Stimulated activated CD4-positive, alpha-beta T cell treated with anti-CD3 and anti-CD28 coated beads, Interleukin-15, amount 100 ng/mL, for 24 hours (primary cell): Measurements from ENCODE around the gene GSTA2.
"Not testable (repeated sequence)": the region's sequence is repeated elsewhere in the genome, so short reads cannot be mapped to it uniquely, and the experiment has no call there.

Experiments used
- DNase-seq: peaks from one replicate; pipeline ENCODE4 v3.0.0-alpha.2; 2020

GSTA2 gene

DNA sequence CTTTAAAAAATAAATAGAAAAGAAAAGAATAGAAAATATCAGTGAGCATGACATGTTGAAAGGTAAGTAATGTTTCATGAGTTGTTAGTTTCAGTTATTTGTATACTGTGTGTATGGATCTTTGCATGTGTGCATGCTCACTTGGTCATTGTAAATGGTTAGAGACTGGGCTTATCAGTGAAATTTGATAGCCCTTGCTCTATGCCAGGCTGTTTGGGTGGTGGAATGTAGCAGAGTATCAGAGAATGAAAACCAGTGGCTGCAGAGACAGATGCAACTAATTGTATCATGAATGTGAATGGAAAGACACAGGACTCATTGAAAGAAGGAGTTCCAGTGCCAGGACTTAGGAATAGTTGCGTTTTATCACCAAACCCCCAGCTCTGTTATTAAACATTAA lies 4.2 kb downstream of the GSTA2 start:
- no peak for DNase-seq

DNA sequence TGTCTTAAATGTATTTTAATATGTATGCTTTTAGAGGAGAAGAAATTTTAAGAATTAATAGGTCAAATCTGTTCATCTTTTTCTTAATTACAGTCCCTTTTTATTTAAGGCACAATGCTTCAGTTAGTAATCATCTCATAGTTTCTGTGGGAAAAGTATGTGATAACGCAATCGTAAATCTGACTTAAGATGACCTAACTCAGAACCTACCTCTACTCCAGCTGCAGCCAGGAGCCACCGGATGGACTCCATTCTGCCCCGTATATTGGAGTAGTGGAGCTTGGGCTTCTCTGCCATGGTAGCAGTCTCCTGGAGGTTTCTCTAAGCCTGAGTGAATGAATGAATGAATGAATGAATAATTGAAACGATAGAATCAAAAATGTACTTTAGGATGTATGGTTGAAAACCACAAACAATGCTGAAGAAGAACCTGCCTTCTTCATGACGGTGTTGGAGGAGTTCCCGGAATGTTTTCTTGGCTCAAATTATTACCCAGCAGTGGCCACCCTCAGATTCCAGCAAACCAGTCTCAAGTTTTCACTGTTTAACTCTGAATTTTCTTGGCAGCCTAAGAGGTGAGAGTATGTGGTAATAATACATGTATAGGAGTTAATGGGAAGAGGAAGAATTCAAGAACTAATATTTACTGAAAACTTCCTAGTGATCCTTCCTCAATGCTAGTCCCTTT lies 5.5 kb downstream of the GSTA2 start:
- DNase-seq = not testable (repeated sequence)

DNA sequence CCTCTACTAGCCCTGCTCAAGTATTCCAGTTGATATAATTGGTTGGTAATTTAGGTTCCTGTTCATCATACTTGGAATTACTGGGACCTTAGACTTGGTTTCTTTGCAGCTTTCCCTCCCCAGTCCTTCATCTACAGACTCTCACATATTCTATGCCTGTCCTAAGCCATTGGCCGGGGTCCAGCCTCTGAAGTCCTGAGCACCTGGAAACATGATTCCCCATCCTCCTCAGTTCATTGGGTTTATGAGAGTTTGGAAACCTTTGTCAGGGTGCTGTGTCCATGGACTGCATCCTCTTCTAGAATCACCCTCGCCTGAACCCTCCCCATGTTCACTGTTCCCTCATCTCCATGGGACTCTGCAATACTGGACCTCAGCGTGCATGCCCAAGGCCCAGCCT lies 8.8 kb downstream of the GSTA2 start:
- no peak for DNase-seq

DNA sequence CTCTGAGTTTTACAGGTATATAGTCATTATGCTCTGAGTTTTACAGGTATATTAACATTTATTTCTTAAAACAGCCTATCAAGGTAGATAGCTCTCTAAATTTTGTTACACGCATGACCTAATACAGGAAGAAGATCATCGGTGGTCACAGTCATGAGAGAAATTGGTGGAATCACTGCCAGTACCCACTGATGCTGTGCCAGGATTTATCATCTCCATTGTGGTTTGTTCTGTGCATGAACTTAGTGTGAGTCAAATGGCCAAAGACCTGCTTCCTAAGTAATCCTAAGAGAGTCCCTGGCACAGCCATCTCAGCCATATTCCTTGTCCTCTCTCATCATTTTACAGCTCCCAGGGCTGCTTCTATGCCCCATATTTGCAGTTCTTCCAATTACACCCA lies 10.1 kb downstream of the GSTA2 start:
- not testable (repeated sequence) for DNase-seq

DNA sequence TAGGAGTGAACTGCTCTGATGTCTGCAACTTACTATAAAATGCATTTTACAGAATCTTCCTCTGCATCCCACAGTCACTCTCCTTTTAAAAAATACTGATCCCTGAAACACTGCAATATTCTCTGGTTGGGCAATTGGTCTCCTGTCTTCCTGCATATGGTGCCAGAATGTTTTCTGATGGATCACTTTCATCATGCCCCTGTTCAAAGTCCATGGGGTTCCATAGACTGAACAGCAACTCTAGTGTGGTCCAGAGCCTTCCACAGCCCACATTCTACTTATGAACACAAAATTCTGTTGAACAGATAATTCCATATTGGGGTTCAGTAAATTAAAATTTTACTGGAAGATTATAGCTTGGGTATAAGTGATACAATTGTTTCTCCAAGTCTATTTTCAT lies 11.0 kb downstream of the GSTA2 start:
- DNase-seq = no peak

DNA sequence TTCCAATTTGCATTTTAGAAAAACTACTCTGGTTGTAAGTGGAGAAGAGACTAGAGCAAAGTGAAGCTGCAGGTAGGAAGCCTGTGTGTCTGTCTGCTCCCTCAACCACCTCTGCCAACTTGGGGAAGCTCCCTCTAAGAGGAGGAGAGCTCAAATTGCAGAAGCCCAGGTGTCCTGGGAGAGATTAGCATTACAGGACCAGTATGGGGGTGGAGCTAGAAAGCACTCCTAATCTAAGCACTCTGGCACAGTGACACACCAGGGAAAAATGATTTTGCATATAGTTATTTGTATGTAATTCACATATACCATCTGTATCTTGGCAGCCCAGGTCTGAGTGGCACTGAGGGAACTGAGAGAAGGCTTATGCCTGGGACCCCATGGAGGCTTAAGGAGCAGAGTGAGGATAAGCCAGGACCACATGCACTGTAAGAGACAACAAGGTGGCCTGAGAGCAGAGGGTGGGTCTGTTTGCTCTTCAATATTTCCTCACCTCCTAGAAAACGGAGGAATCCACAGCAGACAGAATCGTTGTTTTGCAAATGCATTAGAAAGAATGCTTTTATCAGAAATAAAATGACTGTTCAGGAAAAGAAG lies 13.6 kb downstream of the GSTA2 start:
- DNase-seq = no peak

DNA sequence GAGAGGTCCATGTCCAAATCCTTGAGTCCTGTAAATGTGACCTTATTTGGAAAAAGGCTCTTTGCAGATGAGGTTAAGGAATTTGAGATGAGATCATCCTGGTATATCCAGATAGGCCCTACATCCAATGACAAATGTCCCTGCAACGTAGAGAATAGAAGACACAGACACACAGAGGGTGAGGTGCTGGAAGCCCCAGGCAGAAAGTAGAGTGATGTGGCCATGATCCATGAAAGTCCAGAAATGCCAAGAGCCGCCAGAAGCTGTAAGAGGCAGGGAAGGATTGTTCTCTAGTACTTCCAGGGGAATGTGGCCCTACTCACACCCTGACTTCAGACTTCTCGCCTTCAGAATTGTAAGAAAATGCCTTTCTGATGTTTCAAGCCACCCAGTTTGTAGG lies 16.0 kb downstream of the GSTA2 start:
- DNase-seq = not testable (repeated sequence)

DNA sequence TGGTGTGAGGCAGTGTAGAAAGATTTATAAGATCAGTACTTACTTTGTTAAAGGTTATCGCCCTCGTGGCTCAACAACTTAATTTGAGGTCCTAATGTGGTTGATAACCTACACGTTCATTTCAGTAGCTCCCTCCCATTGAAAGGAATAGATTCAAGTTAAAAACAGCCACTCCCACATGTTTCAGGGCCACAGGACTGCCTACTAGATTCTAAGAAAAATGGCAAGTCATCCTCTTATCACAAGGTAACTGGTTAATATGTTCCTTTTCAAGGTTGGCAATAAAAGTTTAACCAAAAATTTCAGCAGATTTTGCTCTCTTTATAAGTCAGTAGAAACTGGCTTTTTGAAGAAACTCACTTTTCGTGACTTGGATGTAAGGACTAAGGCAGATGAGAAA lies 17.1 kb downstream of the GSTA2 start:
- no peak for DNase-seq

DNA sequence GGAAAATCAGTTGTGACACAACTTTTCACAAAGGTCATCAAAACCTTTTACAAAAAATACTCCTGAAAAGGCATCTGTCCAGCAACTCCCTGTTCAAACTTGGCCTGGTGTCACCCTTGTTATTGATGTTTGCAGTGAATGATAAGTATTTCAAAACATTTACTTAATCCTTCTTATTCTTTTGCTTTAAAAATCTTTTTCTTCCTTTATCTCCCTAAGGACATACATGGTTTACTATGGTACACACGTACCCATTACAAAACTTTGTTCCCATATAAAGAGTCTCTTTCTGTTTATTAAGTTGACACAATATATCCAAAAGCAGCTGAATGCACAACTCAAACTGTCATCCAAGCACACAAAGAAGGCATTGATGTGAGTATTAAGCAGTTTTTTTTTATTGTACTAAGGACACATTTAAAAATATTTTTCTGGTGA lies 17.5 kb downstream of the GSTA2 start:
- DNase-seq = no peak

DNA sequence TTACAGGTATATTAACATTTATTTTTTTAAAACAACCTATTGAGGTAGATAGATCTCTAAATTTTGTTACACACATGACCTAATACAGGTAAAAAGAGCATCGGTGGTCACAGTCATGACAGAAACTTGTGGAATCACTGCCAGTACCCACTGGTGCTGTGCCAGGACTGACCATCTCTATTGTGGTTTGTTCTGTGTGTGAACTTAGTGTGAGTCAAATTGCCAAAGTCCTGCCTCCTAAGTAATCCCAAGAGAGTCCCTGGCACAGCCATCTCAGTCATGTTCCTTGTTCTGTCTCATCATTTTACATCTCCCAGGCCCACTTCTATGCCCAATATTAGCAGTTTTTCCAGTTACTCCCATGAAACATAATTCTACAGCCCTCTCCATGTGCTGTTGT lies 21.4 kb downstream of the GSTA2 start:
- no peak for DNase-seq

DNA sequence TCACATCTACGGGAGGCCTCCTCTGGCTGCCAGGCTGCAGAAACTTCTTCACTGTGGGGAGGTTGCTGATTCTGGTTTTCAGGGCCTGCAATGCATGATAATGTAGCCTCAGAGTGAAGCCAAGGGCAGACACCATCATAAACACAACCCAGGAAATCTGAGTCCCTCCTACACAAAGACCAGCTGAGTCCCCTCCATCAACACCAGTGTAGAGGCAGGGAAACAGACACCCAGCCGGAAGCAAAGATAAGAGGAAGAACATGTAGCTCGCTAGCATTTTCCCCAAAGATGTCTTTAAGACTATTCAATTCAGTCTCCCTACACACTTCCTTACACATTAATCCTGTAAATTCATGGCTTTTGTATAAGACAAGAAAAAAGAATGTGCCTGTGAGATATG lies 23.6 kb downstream of the GSTA2 start:
- no peak for DNase-seq

DNA sequence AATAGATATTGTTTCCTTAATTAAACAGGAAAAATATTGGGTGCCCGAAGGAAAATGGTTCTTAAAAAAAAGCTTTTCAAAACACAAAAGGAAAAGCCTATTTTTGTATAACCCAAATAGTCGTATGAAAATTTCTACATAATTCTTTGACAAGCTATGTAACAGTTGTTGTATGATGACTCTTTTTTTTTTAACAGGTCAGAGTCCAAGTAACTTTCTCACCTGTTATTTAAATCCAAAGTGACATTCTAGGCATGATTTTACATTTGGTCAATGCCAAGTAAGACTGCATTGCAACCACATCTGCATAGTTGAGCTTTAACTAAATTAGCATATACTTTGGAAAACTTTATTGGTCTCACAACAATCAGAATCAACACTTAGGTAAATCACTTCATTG lies 24.1 kb downstream of the GSTA2 start:
- no peak for DNase-seq

DNA sequence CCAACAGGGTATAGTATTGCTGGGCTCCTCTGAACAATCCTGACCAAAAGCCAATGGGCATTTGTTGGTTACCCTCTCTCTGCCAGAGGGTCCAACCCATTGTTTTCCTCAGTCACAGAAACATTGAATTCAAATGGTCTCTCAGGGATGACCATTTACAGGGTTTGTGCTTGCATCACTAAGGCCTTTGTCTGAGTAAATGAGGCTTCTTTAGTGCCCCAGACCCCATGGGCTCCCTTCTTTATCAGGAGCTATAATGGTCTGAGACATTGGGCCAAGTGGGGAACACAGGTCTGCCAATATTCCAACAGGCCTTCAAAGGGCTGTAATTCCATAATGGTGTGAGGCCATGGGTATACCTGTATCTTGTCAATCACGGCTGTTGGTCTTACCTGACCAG lies 27.1 kb downstream of the GSTA2 start:
- DNase-seq = no peak

DNA sequence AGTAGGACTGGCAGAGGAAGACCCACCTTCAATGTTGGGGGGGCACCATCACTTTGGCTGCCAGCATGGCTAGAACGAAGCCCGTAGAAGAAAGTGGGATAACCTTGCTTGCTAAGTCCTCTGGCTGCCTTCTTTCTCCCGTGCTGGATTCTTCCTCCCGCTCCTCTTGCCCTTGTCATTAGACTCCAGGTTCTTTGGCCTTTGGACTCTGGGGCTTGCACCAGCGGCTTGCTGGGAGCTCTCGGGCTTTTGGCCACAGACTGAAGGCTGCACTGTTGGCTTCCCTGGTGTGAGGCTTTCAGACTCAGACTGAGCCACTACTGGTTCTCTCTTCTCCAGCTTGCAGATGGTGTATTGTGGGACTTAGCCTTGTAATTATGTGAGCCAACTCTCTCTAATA lies 28.2 kb downstream of the GSTA2 start:
- DNase-seq = no peak

DNA sequence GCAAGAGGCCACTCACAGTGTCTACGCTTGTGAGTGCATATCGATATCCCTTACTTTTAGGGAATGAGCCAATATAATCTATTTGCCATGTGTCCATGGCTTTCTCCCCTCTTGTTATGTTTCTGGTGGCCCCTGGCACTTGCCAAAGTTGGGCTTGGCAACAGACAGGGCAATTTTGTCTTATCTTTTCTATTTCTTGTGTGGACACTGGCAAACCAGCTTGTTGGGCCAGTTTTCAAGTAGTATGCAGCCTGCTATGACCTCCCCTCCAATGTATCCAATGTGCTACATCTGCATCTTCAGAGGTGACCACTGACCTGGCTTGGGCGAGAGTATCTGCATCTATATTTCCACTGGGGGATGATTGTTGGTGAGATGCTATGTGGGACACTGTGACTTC lies 29.2 kb downstream of the GSTA2 start:
- DNase-seq = no peak

DNA sequence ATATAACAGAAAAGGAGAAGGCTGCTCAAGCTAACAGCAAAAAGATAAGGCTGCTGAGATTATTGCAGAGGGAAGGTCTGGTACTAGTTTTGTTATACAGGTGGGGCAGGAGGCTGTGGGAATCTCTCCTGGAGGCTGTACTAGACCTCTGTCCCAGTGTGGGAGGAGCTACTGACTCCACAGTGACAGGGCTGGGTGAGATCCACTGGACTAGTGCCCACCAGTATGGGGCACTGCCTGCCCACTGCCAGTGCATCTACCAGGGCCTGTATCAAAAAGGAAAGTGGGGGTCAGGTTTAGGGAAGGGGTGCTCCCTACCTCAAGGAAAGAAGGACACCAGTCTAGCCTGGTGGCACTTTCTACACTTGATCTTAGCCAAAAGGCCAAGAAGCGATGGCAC lies 30.1 kb downstream of the GSTA2 start:
- no peak for DNase-seq

DNA sequence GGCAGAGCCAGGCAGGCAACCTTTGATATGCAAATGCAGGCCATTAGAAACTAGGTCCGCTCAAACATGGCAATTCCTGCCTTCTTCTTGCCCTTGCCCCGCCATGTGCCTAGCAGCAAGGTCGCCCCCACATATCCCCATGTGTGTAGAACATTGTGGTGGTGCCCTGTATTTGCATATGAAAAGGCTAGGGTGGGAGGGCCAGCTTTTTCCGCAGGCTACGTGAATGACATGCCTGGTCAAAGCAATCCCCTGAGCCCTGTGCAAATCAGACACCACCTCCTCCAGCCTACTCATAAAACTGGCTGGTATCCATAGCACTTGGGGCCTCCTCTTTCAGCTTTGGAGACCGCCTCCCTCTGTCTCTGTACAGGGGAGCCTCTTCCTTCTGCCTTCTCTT lies 31.6 kb downstream of the GSTA2 start:
- no peak for DNase-seq

DNA sequence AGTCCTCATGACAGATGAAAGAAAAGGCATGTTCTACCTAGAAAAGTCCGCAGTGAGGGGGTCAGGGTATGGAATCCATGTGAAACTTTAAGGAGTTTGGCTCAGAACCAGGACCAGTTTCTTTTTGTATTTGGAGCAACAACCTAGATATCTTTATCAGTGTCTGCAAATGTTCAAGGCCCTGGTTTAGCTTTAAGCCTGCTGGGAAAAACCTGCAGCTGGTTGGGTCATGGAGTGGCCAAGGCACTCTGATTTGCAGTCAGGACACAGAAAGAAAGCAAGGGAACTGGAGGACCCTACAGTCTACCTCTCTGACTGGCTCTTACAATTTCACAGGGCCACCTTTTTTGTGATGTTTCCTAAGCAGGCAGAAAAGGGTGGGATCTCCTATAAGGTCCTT lies 33.7 kb downstream of the GSTA2 start:
- DNase-seq = no peak

DNA sequence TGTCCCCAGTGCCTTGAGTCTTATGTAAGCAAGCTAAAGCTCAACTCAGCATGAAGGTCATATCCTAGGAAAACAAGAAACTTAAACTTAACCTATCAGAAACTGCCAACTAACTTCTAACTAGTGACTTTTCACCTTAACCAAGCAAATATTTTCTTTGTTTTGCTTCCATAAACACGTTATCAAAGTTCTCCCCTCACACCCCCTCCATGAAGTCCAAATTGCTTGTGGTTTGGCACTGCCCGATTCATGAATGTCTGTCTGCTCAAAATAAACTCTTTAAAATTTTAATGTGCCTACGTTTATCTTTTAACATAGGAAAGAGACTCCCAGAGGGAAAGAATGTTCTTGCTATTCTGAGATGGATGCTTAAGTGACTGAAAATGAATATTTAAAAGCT lies 34.9 kb downstream of the GSTA2 start:
- no peak for DNase-seq

DNA sequence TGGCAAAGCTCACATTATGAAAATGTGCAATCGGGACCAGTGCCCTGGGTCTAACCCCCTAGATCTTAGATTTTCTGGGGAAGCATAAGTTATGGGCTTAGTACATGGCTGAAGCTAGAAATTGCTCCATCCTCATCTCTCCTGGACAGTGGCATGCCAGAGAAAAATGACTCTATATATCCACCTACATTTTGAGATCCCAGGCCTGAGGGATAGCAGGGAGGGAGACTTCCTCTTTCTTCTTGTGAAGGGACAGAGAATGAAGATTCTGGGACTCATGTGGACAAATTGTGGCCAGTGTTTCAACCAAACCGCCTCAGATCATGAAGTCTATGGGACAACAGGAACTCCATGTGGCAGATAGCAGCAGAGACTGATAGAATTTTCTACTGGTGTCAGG lies 35.4 kb downstream of the GSTA2 start:
- no peak for DNase-seq

DNA sequence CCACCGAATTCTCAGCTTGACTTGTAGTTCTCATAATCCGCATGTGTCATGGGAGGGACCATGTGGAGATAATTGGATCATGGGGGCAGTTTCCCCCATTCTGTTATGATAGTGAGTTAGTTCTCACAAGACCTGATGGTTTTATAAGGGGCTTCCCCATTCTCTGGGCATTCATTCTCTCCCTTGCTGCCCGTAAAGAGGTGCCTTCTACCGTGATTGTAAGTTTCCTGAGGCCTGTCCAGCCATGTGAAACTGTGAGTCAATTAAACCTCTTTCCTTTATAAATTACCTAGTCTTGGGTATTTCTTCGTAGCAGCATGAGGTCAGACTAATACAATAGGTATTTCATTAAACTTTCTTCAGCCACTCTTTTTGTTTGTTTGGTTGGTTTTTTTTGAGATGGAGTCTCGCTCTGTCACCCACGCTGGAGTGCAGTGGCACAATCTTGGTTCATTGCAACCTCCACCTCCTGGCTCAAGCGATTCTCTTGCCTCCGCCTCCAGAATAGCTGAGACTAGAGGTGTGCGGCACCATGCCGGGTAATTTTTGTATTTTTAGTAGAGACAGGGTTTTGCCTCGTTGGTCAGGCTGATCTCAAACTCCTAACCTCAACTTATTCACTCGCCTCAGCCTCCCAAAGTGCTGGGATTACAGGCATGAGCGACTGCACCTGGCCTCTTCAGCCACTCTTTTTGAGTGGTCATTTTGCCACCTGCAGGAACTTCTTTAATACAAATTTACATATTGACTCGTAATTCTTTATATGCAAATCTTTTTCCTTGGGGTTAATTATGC lies 36.3 kb downstream of the GSTA2 start:
- no peak for DNase-seq

DNA sequence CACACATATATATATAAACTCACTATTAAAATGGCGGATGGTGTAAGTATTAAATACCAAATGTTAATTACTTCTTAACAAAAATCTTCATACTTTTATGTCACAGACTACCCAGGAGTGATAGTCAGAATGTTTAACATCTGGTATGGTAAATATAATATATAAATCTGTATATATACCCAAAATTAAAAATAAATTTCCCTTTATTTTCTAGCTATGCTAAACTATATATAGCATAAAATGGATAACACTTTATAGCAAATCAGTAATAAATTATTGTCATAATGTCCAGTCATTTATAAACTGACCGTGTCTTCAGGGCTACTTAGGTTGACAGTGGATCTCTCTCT lies 37.1 kb downstream of the GSTA2 start:
- DNase-seq = no peak

DNA sequence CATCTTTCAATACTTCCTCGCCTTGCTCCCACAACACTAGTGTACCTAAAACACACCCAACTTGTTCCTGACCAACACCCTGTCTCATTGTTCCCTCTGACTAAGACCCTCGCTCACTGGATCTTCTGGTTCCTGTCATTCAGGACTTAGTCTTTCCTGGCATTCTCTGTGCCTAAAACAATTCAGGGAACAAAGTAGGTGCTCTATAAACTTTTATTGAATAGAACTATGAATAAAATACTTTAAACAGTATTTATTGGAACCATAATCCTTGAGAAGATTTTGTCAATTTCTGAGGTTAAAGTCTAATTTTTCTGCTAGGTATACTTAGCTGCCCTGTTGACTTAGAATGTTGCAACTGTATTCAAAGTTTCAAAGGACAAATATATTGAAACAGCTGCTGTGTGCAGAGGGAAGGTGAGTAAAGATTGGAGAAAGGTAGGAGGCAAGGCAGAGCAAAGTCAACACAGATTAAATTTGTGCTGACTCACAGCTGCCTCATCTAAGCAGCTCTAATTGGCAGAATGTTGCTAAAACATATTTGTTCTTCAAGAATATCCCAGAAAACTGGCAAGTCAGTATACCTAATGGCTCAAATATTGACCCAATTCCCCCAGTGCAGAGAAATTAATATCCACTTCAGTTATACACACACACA lies 37.6 kb downstream of the GSTA2 start:
- no peak for DNase-seq

DNA sequence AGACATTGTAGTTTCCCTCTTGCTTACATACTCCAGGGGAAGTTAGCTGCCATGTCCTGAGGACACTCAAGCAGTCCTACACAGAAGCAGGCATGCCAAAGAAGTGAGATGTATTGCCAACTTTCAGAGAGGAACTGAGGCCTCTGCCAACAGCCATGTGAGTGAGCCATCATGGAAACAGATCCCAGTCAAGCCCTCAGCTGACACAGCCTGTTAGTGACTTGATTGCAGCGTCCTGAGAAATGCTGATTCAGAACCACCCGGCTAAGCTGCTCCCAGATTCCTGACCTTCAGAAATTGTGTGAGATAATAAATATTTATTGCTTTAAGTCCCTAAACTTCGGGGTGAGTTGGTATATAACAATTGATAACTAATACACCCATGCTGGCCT lies 38.1 kb downstream of the GSTA2 start:
- no peak for DNase-seq
